Ascending aorta (tissue), 2 donors: ENCODE data around the gene EDRF1. TPM values are rescaled to one million over a fixed set of nuclear protein-coding genes. Genes with fewer than 3 reads are reported as not detected.

ENCODE experiments used
- DNase-seq, 2 donors: peaks; one replicate each; pipeline ENCODE4 v3.0.0-alpha.2; 2019; ENCODE audit warnings: low spot score in 2 of 2
- H3K27ac ChIP-seq, 2 donors: fragments of 200-600 bp; sonication (generic); one replicate each; pipeline ENCODE4 v1.5.1; 2016 to 2017; ENCODE audit warnings: mild to moderate bottlenecking in 1 of 2
- H3K27me3 ChIP-seq: fragments of 200-600 bp; sonication (generic); one replicate; pipeline ENCODE4 v1.5.1; 2017
- H3K36me3 ChIP-seq, 2 donors: fragments of 200-600 bp; sonication (generic); one replicate each; pipeline ENCODE4 v1.5.1; 2016
- H3K4me1 ChIP-seq, 2 donors: fragments of 200-600 bp; sonication (generic); one replicate each; pipeline ENCODE4 v1.5.1; 2016 to 2017; ENCODE audit warnings: mild to moderate bottlenecking in 1 of 2
- H3K4me3 ChIP-seq, 2 donors: fragments of 200-600 bp; sonication (generic); one replicate each; pipeline ENCODE4 v1.5.1; 2016 to 2017; ENCODE audit warnings: mild to moderate bottlenecking in 1 of 2
- H3K9me3 ChIP-seq, 2 donors: fragments of 200-600 bp; sonication (generic); one replicate each; pipeline ENCODE4 v1.5.1; 2016
- CTCF ChIP-seq, 3 experiments: fragments of 200-600 bp in 2 of 3; fragments of 450-650 bp in 1 of 3; sonication (generic) in 2 of 3; IDR thresholded peaks; one replicate each; pipeline ENCODE4 v1.5.1; 2016 to 2019; ENCODE audit warnings: antibody characterized with exemption in 3 of 3, mild to moderate bottlenecking in 1 of 3, moderate library complexity in 1 of 3
- intact Hi-C: fragments of 100-400 bp; cut with DNase I; formaldehyde crosslinking; loops from one replicate; pipeline ENCODE4 v1.15.1; 2023
- total RNA-seq: library from RNA; depleted of rRNA; stranded (reverse); fragments of >200 nt; gene quantifications from one replicate; pipeline ENCODE4 v1.1.0, GENCODE V29; 2016

EDRF1 gene
- 0.53 TPM for total RNA-seq

GRCh38 chr10:125719173-125720001 is at the start of gene EDRF1:
EDRF1 (plus strand) TSS chr10:125719709; CDS start chr10:125719808, 99 bp downstream.
- H3K4me1 ChIP-seq: peaks cover 3 to 13% of the 10 kb centered on the region in 2 donors
- H3K9me3 ChIP-seq: peaks cover 0 to 6% of the 10 kb centered on the region in 2 donors
- peaks cover 8 to 26% of the 10 kb centered on the region in 2 donors for H3K36me3 ChIP-seq
- no peaks in the 10 kb centered on the region for H3K27me3 ChIP-seq
- H3K27ac ChIP-seq: peak within 1 kb of the TSS; percentile 85 to 95
- peak; percentile 96 to 100 for DNase-seq
- H3K4me3 ChIP-seq: peak within 1 kb of the TSS; percentile 93 to 94
- TF ChIP-seq CTCF (IDR thresholded peaks at IDR 0.05): no peak
- intact Hi-C loops: loop anchor here (2.0 kb wide), 2 partner anchors 103 to 559 kb away; partner anchors contain the start of genes BCCIP, CTBP2 and UROS

GRCh38 chr10:125672884-125673283 is 46.6 kb upstream of the EDRF1 start:
- intact Hi-C loops: no loop called here

GRCh38 chr10:125679436-125679835 is 40.1 kb upstream of the EDRF1 start:
- DNase-seq: no peak
- no peak overlapping the region for H3K4me3 ChIP-seq
- H3K36me3 ChIP-seq: no peaks in the 10 kb centered on the region
- no peaks in the 10 kb centered on the region for H3K27me3 ChIP-seq
- intact Hi-C loops: no loop called here
- H3K4me1 ChIP-seq: no peaks in the 10 kb centered on the region
- H3K9me3 ChIP-seq: peaks cover 0 to 6% of the 10 kb centered on the region in 2 donors
- TF ChIP-seq CTCF (IDR thresholded peaks at IDR 0.05): no peak
- no peak overlapping the region for H3K27ac ChIP-seq

More at GRCh38 chr10:125672884-125673283, 46.6 kb upstream of the EDRF1 start:
- no peak for TF ChIP-seq CTCF (IDR thresholded peaks at IDR 0.05)
- Histone ChIP-seq H3K9me3 (peaks cover 0 to 6% of the 10 kb centered on the region in 2 donors), H3K36me3 (no peaks in the 10 kb centered on the region), H3K4me1 (no peaks in the 10 kb centered on the region), H3K4me3 (no peak overlapping the region), H3K27me3 (no peaks in the 10 kb centered on the region), H3K27ac (no peak overlapping the region)
- no peak for DNase-seq

- intact Hi-C loops: no loop called here
- H3K27me3 ChIP-seq: no peaks in the 10 kb centered on the region
- H3K27ac ChIP-seq: no peak within 1 kb of the TSS
- no peaks in the 10 kb centered on the region for H3K4me1 ChIP-seq
- no peaks in the 10 kb centered on the region for H3K9me3 ChIP-seq
- no peak within 1 kb of the TSS for H3K4me3 ChIP-seq
- no peak for DNase-seq
- TF ChIP-seq CTCF (IDR thresholded peaks at IDR 0.05): no peak
- H3K36me3 ChIP-seq: no peaks in the 10 kb centered on the region
Observed at GRCh38 chr10:125683063-125683462, 36.4 kb upstream of the EDRF1 start, which contains the start of gene TEX36. TEX36 (minus strand) TSS chr10:125683163; CDS start chr10:125682989, 174 bp downstream.

- Histone ChIP-seq H3K9me3 (no peaks in the 10 kb centered on the region), H3K4me1 (no peaks in the 10 kb centered on the region), H3K27ac (no peak overlapping the region), H3K36me3 (no peaks in the 10 kb centered on the region), H3K4me3 (no peak overlapping the region), H3K27me3 (no peaks in the 10 kb centered on the region)
- no peak for DNase-seq
- no peak for TF ChIP-seq CTCF (IDR thresholded peaks at IDR 0.05)
- intact Hi-C loops: no loop called here
Observed at GRCh38 chr10:125683821-125684220, 35.7 kb upstream of the EDRF1 start.
